Choroid plexus epithelial cell (primary cell): ENCODE data around the gene ITPK1.

Source experiments
- DNase-seq: peaks from one replicate; pipeline ENCODE4 v3.0.0-alpha.2; 2010; ENCODE audit warnings: low read depth
- H3K4me3 ChIP-seq: 2 replicates; pipeline ENCODE4 v1.5.1; 2011; ENCODE audit warnings: low read depth, mild to moderate bottlenecking, control low read depth, low read length, moderate library complexity
- TF ChIP-seq, protein P1 (sequence below): conservative IDR thresholded peaks from 2 replicates; pipeline ENCODE4 v1.5.1; 2011; ENCODE audit warnings: low read depth, mild to moderate bottlenecking, control low read depth, inconsistent platforms, low read length, moderate library complexity

ITPK1 gene

GRCh38 chr14:92905667-92906066 is 210.1 kb downstream of the ITPK1 start:
- TF ChIP-seq, protein P1, sequence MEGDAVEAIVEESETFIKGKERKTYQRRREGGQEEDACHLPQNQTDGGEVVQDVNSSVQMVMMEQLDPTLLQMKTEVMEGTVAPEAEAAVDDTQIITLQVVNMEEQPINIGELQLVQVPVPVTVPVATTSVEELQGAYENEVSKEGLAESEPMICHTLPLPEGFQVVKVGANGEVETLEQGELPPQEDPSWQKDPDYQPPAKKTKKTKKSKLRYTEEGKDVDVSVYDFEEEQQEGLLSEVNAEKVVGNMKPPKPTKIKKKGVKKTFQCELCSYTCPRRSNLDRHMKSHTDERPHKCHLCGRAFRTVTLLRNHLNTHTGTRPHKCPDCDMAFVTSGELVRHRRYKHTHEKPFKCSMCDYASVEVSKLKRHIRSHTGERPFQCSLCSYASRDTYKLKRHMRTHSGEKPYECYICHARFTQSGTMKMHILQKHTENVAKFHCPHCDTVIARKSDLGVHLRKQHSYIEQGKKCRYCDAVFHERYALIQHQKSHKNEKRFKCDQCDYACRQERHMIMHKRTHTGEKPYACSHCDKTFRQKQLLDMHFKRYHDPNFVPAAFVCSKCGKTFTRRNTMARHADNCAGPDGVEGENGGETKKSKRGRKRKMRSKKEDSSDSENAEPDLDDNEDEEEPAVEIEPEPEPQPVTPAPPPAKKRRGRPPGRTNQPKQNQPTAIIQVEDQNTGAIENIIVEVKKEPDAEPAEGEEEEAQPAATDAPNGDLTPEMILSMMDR: no peak
- H3K4me3 ChIP-seq: no peak overlapping the region
- no peak for DNase-seq

- no peak for DNase-seq
- TF ChIP-seq, protein P1: no peak
- H3K4me3 ChIP-seq: no peak overlapping the region
These were observed 212.4 kb downstream of the ITPK1 start for GRCh38 chr14:92903359-92903758.

- no peak for DNase-seq
- H3K4me3 ChIP-seq: no peak overlapping the region
- TF ChIP-seq, protein P1: no peak
These were observed 213.0 kb downstream of the ITPK1 start for GRCh38 chr14:92902726-92903125.

DNA sequence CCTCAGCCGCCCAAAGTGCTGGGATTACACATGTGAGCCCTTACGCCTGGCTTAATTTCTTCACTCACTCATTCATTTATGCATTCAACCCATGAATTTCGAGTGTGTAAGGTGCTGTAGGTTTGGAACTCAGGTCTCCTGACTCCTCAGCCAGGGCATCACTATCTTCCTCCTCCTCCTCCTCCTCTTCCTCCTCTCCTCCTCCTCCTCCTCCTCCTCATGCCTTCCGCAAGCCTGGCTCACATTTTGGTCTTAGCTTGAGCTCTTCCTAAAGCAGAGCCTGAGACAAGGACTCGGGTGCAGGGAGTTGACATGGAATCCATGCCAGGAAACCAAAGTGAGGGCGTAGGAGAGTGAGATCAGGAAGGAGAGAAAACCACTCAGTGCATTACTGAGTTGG is 213.5 kb downstream of the ITPK1 start:
- DNase-seq: no peak
- H3K4me3 ChIP-seq: no peak overlapping the region
- TF ChIP-seq, protein P1: no peak

DNA sequence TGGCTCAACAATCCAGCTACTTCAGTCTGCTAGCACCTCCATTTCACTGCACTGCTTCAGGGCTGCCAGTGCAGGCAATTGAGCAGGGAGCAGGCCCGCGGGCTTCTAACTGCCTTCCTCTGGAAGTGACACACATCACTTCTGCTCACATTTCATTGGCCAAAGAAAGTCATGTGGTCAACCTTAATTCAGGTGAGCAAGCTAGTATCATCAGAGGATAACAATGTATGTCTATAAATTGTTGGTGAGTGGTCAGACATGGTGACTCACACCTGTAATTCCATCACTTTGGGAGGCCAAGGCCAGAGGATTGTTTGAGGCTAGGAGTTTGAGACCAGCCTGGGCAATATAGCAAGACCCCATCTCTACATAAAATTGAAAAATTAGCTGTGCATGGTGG is 215.1 kb downstream of the ITPK1 start:
- no peak overlapping the region for H3K4me3 ChIP-seq
- DNase-seq: no peak
- TF ChIP-seq, protein P1: no peak

- no peak overlapping the region for H3K4me3 ChIP-seq
- no peak for DNase-seq
- TF ChIP-seq, protein P1: no peak
These were observed 217.1 kb downstream of the ITPK1 start for GRCh38 chr14:92898566-92899131.

GRCh38 chr14:92897922-92898565 is 217.7 kb downstream of the ITPK1 start:
- DNase-seq: peak; percentile 13
- TF ChIP-seq, protein P1: no peak
- no peak overlapping the region for H3K4me3 ChIP-seq
